SK-N-SH treated with all-trans-retinoic acid at 6 μM for 48 hours (cell line): Measurements from ENCODE around the gene PGAM1.

Experiments used
- ARNTL ChIP-seq: fragments of 450-650 bp; formaldehyde crosslinking; IDR thresholded peaks from 2 replicates; pipeline ENCODE4 v1.5.0; 2020; ENCODE audit warnings: low read depth, mild to moderate bottlenecking, moderate library complexity, borderline replicate concordance
- ESRRG ChIP-seq: fragments of 250-450 bp; sonication (Bioruptor Pico); IDR thresholded peaks from 2 replicates; pipeline ENCODE4 v1.6.1; 2021; ENCODE audit warnings: mild to moderate bottlenecking
- GLIS3 ChIP-seq: fragments of 250-450 bp; sonication (Bioruptor Pico); IDR thresholded peaks from 2 replicates; pipeline ENCODE4 v1.5.0; 2020; ENCODE audit warnings: mild to moderate bottlenecking, moderate library complexity
- ISL1 ChIP-seq: fragments of 250-450 bp; sonication (Bioruptor Pico); IDR thresholded peaks from 2 replicates; pipeline ENCODE4 v2.1.2; 2022; ENCODE audit warnings: mild to moderate bottlenecking, moderate library complexity
- RARB ChIP-seq: fragments of 250-450 bp; sonication (Bioruptor Pico); IDR thresholded peaks from 2 replicates; pipeline ENCODE4 v1.8.0; 2021; ENCODE audit warnings: mild to moderate bottlenecking, moderate library complexity
- TCF4 ChIP-seq: fragments of 250-450 bp; sonication (Bioruptor Pico); IDR thresholded peaks from 2 replicates; pipeline ENCODE4 v1.8.0; 2021; ENCODE audit warnings: mild to moderate bottlenecking, moderate library complexity, borderline replicate concordance
- TOX ChIP-seq: fragments of 250-450 bp; sonication (Bioruptor Pico); IDR thresholded peaks from 2 replicates; pipeline ENCODE4 v1.8.0; 2021; ENCODE audit warnings: mild to moderate bottlenecking, moderate library complexity, borderline replicate concordance
- ZC3H10 ChIP-seq: fragments of 250-450 bp; sonication (Bioruptor Pico); IDR thresholded peaks from 2 replicates; pipeline ENCODE4 v1.5.1; 2021; ENCODE audit warnings: mild to moderate bottlenecking, moderate library complexity
- ZFP3 ChIP-seq: fragments of 250-450 bp; sonication (Bioruptor Pico); IDR thresholded peaks from 2 replicates; pipeline ENCODE4 v1.5.0; 2020; ENCODE audit warnings: mild to moderate bottlenecking, moderate library complexity
- ZFP30 ChIP-seq: fragments of 450-650 bp; formaldehyde crosslinking; IDR thresholded peaks from 2 replicates; pipeline ENCODE4 v1.5.0; 2022; ENCODE audit warnings: mild to moderate bottlenecking, moderate library complexity
- ZNF565 ChIP-seq: fragments of 450-650 bp; formaldehyde crosslinking; conservative IDR thresholded peaks from 2 replicates; pipeline ENCODE4 v1.5.0; 2020; ENCODE audit warnings: low read depth, mild to moderate bottlenecking, moderate library complexity
- ZNF8 ChIP-seq: fragments of 450-650 bp; formaldehyde crosslinking; IDR thresholded peaks from 2 replicates; pipeline ENCODE4 v1.5.0; 2020; ENCODE audit warnings: mild to moderate bottlenecking, moderate library complexity
- TF ChIP-seq, protein P1 (sequence below): fragments of 250-450 bp; sonication (Bioruptor Pico); IDR thresholded peaks from 2 replicates; pipeline ENCODE4 v1.8.0; 2020; ENCODE audit warnings: mild to moderate bottlenecking, moderate library complexity, borderline replicate concordance
- TF ChIP-seq, protein P2 (sequence below): fragments of 250-450 bp; sonication (Bioruptor Pico); IDR thresholded peaks from 2 replicates; pipeline ENCODE4 v1.5.0; 2020; ENCODE audit warnings: mild to moderate bottlenecking, moderate library complexity

DNA sequence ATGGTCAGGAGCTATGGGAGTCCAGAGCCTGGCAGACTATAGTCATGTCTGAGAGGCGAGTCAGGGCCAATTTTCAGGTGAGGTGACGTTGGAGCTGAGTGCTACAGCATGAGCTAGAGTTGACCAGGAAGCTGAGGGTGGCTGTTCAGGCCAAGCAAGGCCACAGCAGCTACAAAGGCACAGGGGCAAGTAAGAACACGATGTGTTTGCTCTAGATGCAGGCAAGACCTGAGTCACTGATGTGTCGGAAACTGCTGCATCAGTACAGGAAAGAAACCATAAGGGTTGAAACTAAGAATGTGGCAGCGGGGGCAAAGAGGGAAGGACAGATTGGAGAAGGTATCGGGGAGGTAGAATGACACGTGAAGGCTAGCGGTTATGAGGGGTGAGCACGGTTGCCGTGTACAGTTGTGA is 13.1 kb upstream of the PGAM1 start:
- TF ChIP-seq, protein P1, sequence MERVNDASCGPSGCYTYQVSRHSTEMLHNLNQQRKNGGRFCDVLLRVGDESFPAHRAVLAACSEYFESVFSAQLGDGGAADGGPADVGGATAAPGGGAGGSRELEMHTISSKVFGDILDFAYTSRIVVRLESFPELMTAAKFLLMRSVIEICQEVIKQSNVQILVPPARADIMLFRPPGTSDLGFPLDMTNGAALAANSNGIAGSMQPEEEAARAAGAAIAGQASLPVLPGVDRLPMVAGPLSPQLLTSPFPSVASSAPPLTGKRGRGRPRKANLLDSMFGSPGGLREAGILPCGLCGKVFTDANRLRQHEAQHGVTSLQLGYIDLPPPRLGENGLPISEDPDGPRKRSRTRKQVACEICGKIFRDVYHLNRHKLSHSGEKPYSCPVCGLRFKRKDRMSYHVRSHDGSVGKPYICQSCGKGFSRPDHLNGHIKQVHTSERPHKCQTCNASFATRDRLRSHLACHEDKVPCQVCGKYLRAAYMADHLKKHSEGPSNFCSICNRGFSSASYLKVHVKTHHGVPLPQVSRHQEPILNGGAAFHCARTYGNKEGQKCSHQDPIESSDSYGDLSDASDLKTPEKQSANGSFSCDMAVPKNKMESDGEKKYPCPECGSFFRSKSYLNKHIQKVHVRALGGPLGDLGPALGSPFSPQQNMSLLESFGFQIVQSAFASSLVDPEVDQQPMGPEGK (CRISPR knock-in tag), result no peak
- TF ChIP-seq ESRRG (CRISPR knock-in tag) (no peak), ZFP30 (CRISPR knock-in tag) (no peak), ZFP3 (CRISPR knock-in tag) (no peak), ZC3H10 (CRISPR knock-in tag) (no peak), GLIS3 (CRISPR knock-in tag) (no peak), ARNTL (CRISPR knock-in tag) (no peak), ZNF565 (no peak), RARB (no peak), ZNF8 (CRISPR knock-in tag) (no peak), TOX (CRISPR knock-in tag) (no peak), TCF4 (CRISPR knock-in tag) (no peak), ISL1 (no peak)
- TF ChIP-seq, protein P2, sequence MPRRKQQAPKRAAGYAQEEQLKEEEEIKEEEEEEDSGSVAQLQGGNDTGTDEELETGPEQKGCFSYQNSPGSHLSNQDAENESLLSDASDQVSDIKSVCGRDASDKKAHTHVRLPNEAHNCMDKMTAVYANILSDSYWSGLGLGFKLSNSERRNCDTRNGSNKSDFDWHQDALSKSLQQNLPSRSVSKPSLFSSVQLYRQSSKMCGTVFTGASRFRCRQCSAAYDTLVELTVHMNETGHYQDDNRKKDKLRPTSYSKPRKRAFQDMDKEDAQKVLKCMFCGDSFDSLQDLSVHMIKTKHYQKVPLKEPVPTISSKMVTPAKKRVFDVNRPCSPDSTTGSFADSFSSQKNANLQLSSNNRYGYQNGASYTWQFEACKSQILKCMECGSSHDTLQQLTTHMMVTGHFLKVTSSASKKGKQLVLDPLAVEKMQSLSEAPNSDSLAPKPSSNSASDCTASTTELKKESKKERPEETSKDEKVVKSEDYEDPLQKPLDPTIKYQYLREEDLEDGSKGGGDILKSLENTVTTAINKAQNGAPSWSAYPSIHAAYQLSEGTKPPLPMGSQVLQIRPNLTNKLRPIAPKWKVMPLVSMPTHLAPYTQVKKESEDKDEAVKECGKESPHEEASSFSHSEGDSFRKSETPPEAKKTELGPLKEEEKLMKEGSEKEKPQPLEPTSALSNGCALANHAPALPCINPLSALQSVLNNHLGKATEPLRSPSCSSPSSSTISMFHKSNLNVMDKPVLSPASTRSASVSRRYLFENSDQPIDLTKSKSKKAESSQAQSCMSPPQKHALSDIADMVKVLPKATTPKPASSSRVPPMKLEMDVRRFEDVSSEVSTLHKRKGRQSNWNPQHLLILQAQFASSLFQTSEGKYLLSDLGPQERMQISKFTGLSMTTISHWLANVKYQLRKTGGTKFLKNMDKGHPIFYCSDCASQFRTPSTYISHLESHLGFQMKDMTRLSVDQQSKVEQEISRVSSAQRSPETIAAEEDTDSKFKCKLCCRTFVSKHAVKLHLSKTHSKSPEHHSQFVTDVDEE (CRISPR knock-in tag), result no peak
